SK-N-SH treated with all-trans-retinoic acid at 6 μM for 48 hours (cell line): ENCODE results near the gene NAT8L.

ENCODE experiments used
- RARB ChIP-seq: fragments of 250-450 bp; sonication (Bioruptor Pico); IDR thresholded peaks from 2 replicates; pipeline ENCODE4 v1.8.0; 2021; ENCODE audit warnings: mild to moderate bottlenecking, moderate library complexity
- SNAI2 ChIP-seq: fragments of 250-450 bp; sonication (Bioruptor Pico); IDR thresholded peaks from 2 replicates; pipeline ENCODE4 v1.5.0; 2020; ENCODE audit warnings: mild to moderate bottlenecking, moderate library complexity

DNA sequence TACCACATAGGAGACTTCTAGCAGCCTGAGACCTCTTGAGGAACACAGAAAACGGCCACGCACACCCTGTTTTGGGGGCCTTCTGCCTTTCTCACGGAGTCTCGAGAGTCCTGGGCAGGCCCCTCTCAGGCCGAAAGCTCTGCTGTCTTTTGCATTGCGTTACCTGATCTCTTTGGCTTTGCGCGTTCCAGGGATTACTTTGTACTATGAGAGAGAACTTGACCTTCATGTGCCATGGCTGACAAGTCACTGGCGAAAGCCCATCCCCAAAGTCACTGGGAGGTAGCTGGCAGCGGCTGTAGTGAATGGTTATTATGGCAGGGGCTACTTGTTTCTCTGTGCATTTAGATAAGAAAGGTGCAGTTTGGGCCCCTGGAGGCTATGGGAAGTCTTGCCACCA, 8.0 kb upstream of the NAT8L start:
- TF ChIP-seq SNAI2 (CRISPR knock-in tag) (no peak), RARB (CRISPR knock-in tag) (no peak)
